Fibroblast of villous mesenchyme (primary cell): ENCODE measurements around the gene GTF2H2C_2.
A peak's percentile ranks its signal among the peaks of the same experiment; 100 is the strongest.
"Not testable (repeated sequence)": the region's sequence is repeated elsewhere in the genome, so short reads cannot be mapped to it uniquely, and the experiment has no call there.

Experiments
- DNase-seq: peaks from one replicate; pipeline ENCODE4 v3.0.0-alpha.2; 2010; ENCODE audit warnings: low read depth
- H3K4me3 ChIP-seq: 2 replicates; pipeline ENCODE4 v1.5.1; 2011; ENCODE audit warnings: low read depth, mild to moderate bottlenecking, low read length

GTF2H2C_2 gene

GRCh38 chr5:70415117-70415516, at the start of gene GTF2H2C_2:
Gene GTF2H2C_2 (plus strand): TSS chr5:70415368.
- DNase-seq, H3K4me3 ChIP-seq: not testable (repeated sequence)

GRCh38 chr5:70400984-70401686, 14.0 kb upstream of the GTF2H2C_2 start:
- peak; percentile 75 for DNase-seq
- H3K4me3 ChIP-seq = peak overlapping the region; percentile 57

GRCh38 chr5:70421322-70421721, 6.2 kb downstream of the GTF2H2C_2 start:
- not testable (repeated sequence) for H3K4me3 ChIP-seq, DNase-seq

GRCh38 chr5:70423215-70423614, 8.0 kb downstream of the GTF2H2C_2 start:
- not testable (repeated sequence) for H3K4me3 ChIP-seq, DNase-seq

- not testable (repeated sequence) for DNase-seq, H3K4me3 ChIP-seq
These were observed 23.4 kb downstream of the GTF2H2C_2 start for GRCh38 chr5:70438518-70438917.

- not testable (repeated sequence) for DNase-seq, H3K4me3 ChIP-seq
These were observed 34.4 kb downstream of the GTF2H2C_2 start for GRCh38 chr5:70449565-70449964.

GRCh38 chr5:70451249-70451984, 36.2 kb downstream of the GTF2H2C_2 start:
- not testable (repeated sequence) for H3K4me3 ChIP-seq, DNase-seq

GRCh38 chr5:70457093-70457492, 41.9 kb downstream of the GTF2H2C_2 start:
- not testable (repeated sequence) for H3K4me3 ChIP-seq, DNase-seq

GRCh38 chr5:70459188-70459587, 44.0 kb downstream of the GTF2H2C_2 start:
- not testable (repeated sequence) for H3K4me3 ChIP-seq, DNase-seq

- H3K4me3 ChIP-seq, DNase-seq: not testable (repeated sequence)
These were observed 46.8 kb downstream of the GTF2H2C_2 start for GRCh38 chr5:70461984-70462383.

GRCh38 chr5:70464019-70464637, 49.0 kb downstream of the GTF2H2C_2 start:
- DNase-seq, H3K4me3 ChIP-seq: not testable (repeated sequence)

GRCh38 chr5:70469926-70470509, 54.9 kb downstream of the GTF2H2C_2 start:
- not testable (repeated sequence) for DNase-seq, H3K4me3 ChIP-seq
